ENCODE data around the gene TPI1.
"Not testable (repeated sequence)": the region's sequence is repeated elsewhere in the genome, so short reads cannot be mapped to it uniquely, and the experiment has no call there.

TPI1 gene

DNA sequence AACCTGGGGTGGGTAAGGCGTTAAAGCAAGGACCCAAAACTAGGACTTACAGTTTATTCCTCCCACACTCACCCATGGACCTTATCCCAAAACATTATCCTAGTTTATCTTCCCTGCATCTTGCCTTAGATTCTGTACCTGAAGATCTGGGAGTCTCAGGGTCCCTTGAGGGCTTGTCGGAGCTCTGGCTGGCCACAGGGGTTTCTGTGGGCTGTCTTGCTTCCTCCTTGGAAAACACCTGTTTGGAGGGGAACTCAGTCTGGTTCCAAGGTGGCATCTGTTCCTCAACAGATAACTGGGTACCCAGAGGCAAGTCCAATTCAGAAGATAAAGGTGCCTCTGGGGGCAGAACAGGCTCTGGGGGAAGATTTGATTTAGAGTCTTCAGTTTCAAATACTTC is 17.9 kb upstream of the TPI1 start:
- FAIRE-seq: no peak

DNA sequence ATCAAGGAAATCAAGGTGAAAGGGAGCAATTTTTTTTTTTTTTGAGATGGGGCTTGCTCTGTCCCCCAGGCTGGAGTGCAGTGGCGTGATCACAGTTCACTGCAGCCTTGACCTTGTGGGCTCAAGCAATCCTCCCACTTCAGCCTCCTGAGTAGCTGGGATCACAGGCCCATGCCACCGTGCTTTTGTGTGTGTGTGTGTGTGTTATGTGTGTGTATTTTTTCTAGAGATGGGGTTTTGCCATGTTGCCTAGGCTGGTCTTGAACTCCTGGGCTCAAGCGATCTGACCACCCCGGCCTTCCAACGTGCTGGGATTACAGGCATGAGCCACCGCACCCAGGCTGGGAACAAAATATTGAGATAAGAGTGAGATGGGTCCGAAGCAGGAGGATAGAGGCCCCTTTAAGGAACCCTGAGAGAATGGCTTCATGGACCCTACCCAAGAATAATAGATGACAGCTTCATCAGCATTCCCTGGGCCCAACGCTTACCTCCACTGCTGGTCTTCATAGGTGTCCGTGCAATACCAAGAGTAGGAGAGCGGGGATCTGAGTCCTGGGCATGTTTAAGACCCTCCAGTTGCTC is 17.3 kb upstream of the TPI1 start:
- FAIRE-seq: no peak

DNA sequence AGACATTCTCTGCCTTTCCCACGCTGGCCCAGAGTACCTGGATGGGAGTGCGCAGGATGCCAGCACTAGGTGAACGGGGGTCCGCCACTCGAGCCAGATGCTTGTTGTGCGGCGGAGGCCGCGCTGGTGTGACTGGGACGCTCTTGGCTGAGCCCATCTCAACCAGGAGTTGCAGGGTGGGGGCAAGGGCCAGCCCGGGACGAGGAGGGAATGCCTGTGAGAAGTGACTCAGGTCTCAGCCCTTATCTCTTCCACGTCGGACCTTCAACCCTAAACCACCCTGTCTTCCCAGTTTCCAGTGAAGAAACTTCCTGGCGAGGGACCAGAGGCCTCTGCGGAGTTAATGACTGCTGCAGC is 16.6 kb upstream of the TPI1 start:
- no peak for FAIRE-seq

DNA sequence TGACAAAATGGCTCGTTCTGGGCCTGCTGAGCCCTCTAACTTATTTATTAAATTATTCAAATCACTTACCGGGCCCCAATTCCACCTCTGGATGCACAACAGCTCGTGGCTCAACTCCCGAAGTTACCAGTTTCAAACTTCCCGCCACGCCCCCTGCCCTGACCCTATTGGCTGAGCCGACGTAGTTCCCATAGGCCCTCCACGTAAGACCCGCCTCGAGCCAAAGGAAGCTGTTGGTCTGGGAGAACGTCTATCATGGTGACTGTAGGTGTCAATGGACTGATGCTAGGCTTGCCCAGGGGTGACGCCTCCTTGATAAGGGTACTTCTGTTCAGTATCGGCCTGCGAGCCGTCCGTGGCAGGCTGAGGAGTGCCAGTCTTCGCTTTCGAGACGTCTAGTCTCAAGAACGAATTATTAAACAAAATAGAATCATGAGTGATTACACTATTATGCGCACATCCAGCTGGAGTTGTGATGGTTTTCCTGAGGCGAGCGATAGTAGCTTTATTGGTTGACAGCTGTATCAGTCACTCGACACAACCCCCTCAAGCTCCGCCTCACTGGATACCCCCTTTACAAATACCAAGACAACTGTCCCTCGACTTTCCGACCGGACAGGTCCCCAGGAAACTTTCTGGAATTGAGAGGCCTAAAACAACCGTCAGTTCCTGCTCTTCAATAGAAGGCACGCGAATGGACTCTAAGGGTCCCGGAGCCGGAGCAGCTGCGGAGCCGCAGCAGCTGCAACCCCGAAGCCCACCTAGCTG is 16.0 kb upstream of the TPI1 start, which contains the start of gene CDCA3:
Gene CDCA3, minus strand, starts transcription at position 134 of the 768 bp plus-strand sequence. CDS start 334 bp downstream, outside the sequence.
- FAIRE-seq: peak; percentile 92

DNA sequence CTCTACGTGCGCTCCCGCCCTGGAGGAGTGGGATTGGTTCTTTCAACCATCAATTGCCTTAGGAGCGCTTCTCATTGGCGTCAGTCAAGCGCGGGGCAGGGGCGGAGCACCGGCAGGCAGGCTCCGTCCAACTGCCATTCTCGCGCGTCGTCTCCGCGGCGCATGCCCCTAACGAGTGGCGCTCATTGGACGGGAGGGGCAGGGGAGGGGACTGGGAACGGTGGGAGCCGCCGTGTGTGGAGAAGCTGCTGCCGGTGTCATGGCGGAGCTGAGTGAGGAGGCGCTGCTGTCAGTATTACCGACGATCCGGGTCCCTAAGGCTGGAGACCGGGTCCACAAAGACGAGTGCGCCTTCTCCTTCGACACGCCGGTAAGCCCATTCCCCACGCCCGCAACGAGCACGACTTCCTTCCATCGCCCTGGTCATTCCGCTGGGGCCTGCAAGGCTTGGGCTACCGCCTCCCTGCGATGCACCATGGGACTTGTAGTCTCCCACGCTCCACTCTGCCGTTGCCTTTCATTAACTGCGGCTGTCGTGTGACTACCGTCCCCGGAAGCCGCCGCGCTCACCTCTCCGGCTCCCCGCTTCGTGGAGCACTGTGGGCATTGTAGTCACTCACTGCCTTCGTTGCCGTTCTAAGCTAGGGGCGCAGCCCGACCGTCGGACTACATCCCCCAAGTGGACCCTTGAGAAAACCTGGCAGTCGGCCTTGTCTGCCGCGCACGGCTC is 15.2 kb upstream of the TPI1 start, which contains the start of gene USP5:
Gene USP5, plus strand, starts transcription at position 230 of the 730 bp plus-strand sequence. Its CDS starts 30 bp downstream, at position 260.
- FAIRE-seq: peak; percentile 90

DNA sequence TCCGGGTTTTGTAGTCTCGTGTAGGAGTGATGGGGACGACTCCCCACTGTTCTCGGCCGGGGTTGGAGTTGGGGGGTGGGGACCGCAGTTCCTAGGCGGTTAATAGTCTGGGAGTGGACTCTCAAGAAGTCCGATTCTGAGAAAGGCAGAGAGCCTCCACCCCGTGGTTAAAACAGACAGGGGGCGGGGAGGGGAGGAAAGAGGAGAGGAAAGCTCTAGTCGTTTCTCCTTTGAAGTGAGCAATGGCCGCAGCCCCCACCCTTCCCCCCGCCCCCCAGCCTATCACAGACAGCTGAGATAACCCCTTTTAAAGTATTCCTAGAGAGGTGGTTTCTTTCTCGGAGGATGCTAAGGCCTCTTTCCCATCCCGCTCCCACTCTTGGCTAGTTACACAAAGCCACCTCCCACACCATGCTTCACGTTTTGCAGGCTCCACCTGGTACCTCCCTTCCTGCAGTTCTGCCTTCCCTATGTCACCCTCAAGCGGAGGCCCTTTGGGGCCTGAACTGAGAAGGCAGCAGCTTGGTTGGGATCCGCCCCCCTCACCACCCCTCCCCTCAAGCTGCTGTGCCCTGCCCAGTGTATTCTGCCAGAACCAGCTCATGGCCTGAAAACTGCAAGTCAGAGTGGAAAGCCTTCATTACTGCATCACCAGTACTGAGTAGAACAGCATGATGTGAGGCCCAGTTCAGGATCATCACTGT is 14.5 kb upstream of the TPI1 start:
- FAIRE-seq: no peak

DNA sequence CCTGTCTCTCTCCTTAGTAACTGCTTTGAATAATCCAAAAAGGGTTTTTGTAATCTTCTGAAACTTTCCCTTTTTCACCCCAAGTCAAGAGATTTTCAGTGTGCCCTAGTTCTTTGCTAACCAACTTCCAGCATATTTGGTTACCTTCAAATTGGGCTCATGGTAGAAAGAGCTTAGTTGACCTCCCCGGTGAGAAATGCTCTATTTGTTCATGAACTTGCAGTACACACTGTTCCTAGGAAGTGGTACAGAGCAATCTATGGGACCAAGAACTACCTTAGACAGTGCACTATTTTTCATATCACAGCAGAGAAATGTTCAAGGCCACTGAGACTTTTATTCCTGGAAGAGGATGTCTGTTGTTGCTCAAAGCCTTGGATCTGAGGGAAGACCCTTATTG is 13.7 kb upstream of the TPI1 start:
- FAIRE-seq: no peak

DNA sequence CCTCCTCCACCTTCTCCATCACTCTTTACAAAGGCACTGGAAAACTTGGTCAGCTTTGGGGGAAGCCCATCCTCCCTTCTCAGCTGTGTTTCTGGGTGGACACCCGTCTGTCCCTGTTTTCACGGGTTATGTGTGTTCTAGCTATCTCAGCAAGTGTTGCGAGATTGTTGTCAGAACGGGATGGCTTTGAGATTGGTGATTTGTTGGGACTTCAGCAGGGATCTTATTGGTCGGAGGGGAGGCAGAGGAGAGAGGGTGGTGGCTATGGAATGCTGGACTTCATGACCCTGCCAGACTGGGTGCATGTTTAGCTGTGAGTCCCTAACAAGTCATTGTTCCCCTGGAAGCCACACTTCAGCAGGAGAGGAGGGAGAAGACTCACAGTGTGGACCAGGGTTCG is 13.3 kb upstream of the TPI1 start:
- FAIRE-seq: no peak

DNA sequence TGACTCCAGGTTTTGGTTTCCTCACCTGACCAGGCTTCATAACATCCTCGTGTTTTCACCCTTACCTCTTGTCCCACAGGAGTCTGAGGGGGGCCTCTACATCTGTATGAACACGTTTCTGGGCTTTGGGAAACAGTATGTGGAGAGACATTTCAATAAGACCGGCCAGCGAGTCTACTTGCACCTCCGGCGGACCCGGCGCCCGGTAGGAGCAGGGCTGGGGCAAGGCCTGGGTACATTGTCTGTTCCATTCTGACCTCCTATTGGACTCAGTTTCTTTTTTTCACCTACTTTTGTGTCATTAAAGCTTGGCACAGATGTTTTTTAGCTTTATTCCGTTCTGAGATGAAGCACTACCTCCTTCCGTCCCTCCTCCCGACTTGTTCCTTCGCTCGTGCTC is 12.0 kb upstream of the TPI1 start:
- FAIRE-seq: no peak

DNA sequence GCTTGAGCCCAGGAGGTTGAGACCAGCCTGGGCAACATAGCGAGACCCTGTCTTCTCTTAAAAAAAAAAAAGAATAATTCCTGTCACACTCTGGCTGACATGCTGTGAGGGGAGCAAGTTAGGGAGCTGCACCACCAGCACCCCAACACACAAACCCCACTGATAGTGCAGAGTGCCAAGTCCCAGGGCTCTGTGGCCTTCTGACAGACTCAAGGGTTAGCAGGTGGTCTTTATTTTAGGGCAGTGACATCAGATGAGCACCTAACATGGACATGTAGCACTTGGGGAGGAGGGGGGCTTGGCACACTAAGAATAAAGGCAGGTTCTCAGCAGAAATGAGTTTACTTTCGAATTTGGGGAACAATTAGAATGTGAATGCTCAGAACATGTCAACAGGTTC is 8.5 kb upstream of the TPI1 start:
- no peak for FAIRE-seq

DNA sequence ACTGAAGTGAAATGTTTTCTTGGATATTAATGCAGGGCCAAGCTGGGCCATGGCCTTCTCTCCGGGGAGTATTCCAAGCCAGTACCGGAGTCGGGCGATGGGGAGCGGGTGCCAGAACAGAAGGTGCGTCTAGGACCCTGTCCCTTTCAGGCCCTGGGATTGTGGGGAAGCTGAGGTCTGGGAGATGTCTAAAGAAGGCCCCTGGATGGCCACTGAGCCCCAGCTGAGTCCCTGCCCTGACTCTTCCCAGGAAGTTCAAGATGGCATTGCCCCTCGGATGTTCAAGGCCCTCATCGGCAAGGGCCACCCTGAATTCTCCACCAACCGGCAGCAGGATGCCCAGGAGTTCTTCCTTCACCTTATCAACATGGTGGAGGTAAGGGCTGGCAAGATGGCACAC is 7.2 kb upstream of the TPI1 start:
- no peak for FAIRE-seq

DNA sequence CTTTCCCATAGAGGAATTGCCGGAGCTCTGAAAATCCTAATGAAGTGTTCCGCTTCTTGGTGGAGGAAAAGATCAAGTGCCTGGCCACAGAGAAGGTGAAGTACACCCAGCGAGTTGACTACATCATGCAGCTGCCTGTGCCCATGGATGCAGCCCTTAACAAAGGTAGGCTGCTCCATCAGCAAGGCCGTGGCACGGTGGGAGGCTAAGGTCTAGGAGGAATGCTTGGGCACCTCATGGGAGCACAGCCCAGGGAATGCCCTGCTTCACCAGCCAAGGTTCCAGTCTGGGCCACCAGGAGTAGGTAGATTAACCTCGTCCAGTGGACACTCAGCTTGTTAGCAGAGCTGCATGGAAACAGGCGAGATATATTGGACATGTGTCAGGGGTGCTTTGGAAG is 6.4 kb upstream of the TPI1 start:
- no peak for FAIRE-seq

DNA sequence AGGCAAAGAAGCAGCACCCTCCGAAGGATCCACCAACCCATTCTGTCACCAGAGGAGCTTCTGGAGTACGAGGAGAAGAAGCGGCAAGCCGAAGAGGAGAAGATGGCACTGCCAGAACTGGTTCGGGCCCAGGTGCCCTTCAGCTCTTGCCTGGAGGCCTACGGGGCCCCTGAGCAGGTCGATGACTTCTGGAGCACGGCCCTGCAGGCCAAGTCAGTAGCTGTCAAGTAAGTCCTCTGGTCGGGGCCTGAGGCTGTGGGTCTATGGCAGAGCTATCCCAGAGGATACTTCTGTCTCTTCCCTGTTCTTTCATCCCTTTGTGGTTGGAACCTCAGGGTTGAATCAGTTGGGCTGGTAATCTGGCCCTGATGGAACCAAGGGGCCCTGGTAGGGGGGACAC is 5.9 kb upstream of the TPI1 start:
- FAIRE-seq: no peak

DNA sequence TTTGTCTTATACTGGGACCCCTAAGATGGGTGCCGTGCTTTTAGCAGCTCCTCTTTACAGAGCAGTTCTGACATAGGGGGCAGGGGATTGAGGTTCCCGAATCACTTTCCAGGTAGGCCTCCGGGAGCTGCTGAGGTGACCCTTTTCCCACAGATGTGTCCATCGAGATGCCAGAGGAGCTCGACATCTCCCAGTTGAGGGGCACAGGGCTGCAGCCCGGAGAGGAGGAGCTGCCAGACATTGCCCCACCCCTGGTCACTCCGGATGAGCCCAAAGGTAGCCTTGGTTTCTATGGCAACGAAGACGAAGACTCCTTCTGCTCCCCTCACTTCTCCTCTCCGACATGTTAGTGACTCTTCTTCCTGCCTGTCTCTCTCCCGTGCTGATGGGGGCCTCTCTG is 4.3 kb upstream of the TPI1 start:
- FAIRE-seq: no peak

DNA sequence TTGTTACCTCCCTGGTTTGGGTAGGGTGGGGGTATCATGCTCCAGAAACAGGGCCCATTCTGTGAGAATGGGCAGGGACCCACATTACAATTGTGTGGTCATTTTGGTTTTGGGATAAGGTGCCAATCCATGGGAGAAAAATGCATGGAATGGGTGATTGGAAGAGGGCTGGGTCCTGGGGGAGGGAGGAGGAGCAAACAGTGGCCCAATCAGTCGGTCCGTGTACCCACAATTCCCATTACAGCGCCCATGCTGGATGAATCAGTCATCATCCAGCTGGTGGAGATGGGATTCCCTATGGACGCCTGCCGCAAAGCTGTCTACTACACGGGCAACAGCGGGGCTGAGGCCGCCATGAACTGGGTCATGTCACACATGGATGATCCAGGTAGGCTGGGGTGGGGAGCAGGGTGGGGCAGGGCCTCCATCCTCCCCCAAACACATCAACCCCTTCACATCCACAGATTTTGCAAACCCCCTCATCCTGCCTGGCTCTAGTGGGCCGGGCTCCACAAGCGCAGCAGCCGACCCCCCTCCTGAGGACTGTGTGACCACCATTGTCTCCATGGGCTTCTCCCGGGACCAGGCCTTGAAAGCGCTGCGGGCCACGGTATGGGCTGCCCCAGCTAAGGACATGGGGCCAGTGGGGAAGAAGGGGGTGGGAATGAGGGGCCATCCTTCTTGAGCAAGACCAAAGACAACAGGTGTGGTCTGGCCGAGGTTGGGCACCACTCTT is 3.6 kb upstream of the TPI1 start:
- FAIRE-seq: no peak

DNA sequence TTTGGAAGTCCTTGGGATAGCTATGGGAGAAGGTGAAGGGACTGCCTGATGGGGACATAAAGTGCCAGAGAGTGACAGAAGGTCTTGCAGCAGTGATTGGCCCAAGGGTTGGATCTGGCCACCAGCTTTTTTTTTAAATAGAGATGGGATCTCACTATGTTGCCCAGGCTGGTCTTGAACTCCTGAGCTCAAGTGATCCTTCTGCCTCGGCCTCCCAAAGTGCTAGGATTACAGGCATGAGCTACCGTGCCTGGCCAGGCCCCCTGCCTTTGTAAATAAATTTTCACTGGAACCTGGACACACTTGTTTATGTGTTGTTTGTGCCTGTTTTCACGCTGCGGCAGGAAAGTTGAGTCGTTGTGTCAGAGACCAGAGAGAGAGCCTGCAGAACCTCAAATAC is 2.0 kb upstream of the TPI1 start:
- FAIRE-seq: not testable (repeated sequence)

DNA sequence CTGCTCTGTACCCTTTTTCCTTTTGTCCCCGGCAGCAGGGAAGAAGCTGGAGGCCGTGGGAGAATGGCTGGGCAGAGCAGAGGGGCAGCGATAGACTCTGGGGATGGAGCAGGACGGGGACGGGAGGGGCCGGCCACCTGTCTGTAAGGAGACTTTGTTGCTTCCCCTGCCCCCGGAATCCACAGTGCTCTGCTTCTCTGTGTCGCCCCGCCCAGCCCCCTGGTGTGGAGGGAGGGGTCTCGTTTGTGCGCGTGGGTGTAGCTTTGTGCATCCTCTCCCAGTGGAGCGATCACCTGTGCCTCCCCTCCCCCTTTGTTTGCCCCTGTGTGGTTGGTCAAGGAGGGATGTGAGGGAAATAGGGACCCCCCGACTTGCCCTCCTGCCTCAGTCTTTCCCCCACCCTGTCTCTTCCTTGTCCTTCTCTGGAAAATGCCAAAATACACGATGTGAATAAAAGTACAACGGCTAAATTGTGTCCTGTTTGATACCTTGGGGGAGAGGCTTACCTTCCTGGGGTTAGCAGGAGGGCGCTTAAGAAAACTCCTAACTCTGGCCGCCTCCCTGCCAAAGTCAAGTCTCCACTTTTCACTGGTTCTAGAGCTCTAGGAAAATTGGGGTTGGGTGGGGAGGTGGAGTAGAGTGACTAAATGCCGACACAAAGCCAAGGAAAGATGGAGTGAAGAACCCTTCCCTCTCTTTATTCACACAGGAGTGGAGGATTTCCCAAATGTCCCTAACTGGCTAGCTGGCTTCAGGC is 990 bp upstream of the TPI1 start:
- FAIRE-seq: no peak

DNA sequence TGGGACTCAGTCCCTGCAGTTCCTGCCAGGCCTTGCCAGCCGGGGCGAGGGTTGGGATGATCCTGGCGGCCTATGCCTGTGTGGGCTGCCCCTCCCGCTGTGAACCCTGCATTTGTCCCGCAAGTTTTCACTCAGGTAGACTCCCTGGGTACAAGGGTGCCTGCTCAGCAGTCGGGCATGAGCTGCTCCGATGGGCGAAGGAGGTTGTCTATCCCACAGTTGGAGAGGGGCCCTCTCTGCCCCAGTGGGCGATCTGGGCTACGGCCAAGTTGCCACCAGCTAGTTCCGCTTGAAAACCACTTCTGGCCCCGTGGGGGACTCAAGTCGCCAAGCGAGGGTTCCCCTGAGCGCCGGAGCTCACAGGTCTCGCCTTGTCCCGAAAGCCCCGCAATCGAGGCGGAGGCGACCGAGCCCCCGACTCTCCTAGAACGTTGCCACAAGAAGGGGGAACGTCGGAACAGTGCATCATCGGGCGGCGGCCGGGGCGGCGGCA is 365 bp upstream of the TPI1 start:
- no peak for FAIRE-seq

DNA sequence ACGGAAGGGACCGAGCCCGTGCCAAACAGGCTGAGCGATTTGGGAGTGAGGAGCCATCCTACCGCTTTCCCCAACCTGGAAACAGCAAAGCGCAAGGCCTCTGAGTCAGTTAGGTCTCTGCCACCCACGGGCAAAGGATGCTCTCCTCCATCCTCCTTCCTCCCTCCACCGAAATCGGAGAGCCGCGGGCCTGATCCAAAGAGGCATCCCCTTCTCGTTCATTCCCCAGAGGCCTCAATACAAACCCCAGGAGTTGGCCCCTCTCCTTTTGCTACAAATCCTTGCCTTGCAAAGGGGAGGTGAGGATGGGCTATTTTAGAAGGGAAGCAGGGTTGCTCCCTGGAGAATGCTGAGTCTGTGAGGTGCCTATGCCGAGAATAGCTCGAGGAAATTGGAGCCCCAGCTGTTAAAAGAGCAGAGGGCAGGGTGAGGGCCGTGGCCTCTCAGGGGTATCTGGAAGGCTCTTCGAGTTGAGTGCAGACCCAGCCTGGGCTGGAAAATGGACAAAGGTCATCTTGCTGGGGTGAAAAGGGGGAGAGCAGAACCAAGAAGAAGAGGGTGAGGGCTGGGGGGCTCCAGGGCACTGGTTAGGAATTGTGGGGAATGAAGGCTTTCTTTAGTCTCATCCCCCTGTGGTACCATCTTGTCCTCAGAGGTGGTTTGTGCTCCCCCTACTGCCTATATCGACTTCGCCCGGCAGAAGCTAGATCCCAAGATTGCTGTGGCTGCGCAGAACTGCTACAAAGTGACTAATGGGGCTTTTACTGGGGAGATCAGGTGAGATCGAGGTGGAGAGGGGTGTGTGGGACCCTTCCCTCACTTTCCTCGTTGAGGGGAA is 1.1 kb downstream of the TPI1 start:
- FAIRE-seq: no peak

All from TTC549 (cell line).